Keratinocyte (primary cell): ENCODE results near the gene SMIM30. TPM values are rescaled to one million over a fixed set of nuclear protein-coding genes. Genes with fewer than 3 reads are reported as not detected.

Experiments used
- DNase-seq: peaks from one replicate; pipeline ENCODE4 v3.0.0-alpha.2; 2011; ENCODE audit warnings: low read depth, missing footprints, low spot score
- FAIRE-seq: peaks from 2 replicates; lab custom pipeline; 2011; peaks lifted over from hg19 to GRCh38; lab: Jason Lieb, UNC
- H2AFZ ChIP-seq: 2 replicates; pipeline ENCODE4 v1.6.0; 2012; ENCODE audit warnings: low read length, control low read depth, inconsistent platforms; ENCODE audit not compliant: control insufficient read depth
- H3K27ac ChIP-seq: 2 replicates; pipeline ENCODE4 v1.5.1; 2011; ENCODE audit warnings: low read length; ENCODE audit not compliant: control insufficient read depth, insufficient read depth
- H3K27me3 ChIP-seq: 3 replicates; pipeline ENCODE4 v1.6.0; 2011; ENCODE audit warnings: low read length; ENCODE audit not compliant: control insufficient read depth, insufficient read depth; ENCODE audit errors: extremely low read depth
- H3K36me3 ChIP-seq, 2 experiments: 2 replicates in 1 of 2; 3 replicates in 1 of 2; pipeline ENCODE4 v1.5.1; 2011; ENCODE audit warnings: low read length in 2 of 2, mild to moderate bottlenecking in 1 of 2; ENCODE audit not compliant: control insufficient read depth in 2 of 2, insufficient read depth in 2 of 2; ENCODE audit errors: extremely low read depth in 1 of 2
- H3K4me1 ChIP-seq: 3 replicates; pipeline ENCODE4 v1.5.1; 2011; ENCODE audit warnings: low read length; ENCODE audit not compliant: control insufficient read depth, insufficient read depth; ENCODE audit errors: extremely low read depth
- H3K4me2 ChIP-seq: 3 replicates; pipeline ENCODE4 v1.6.0; 2011; ENCODE audit warnings: low read depth, low read length; ENCODE audit not compliant: control insufficient read depth, insufficient read depth; ENCODE audit errors: extremely low read depth
- H3K4me3 ChIP-seq, 3 experiments: fragments of 200-600 bp in 1 of 3; sonication (generic) in 1 of 3; 2 replicates in 2 of 3; 3 replicates in 1 of 3; pipeline ENCODE4 v1.5.1; 2011 to 2016; ENCODE audit warnings: low read length in 3 of 3, mild to moderate bottlenecking in 3 of 3, control low read depth in 2 of 3, inconsistent platforms in 1 of 3, low read depth in 1 of 3, mixed read lengths in 1 of 3, mixed run types in 1 of 3, moderate library complexity in 1 of 3; ENCODE audit not compliant: control insufficient read depth in 2 of 3, insufficient read depth in 2 of 3; ENCODE audit errors: extremely low read depth in 1 of 3
- H3K79me2 ChIP-seq: 2 replicates; pipeline ENCODE4 v1.6.0; 2012; ENCODE audit warnings: low read length; ENCODE audit not compliant: control insufficient read depth, insufficient read depth
- H3K9ac ChIP-seq: 3 replicates; pipeline ENCODE4 v1.6.0; 2011; ENCODE audit warnings: low read length; ENCODE audit not compliant: control insufficient read depth, insufficient read depth; ENCODE audit errors: extremely low read depth
- H3K9me1 ChIP-seq: 3 replicates; pipeline ENCODE4 v1.6.0; 2011; ENCODE audit warnings: low read length; ENCODE audit not compliant: control insufficient read depth, insufficient read depth; ENCODE audit errors: extremely low read depth
- H3K9me3 ChIP-seq: 2 replicates; pipeline ENCODE4 v1.5.1; 2012; ENCODE audit warnings: low read depth, low read length; ENCODE audit not compliant: control insufficient read depth
- H4K20me1 ChIP-seq: 3 replicates; pipeline ENCODE4 v1.6.0; 2011; ENCODE audit warnings: low read length; ENCODE audit not compliant: control insufficient read depth, insufficient read depth; ENCODE audit errors: extremely low read depth
- EZH2 ChIP-seq: IDR thresholded peaks from one replicate; pipeline ENCODE4 v1.6.1; 2012; ENCODE audit warnings: inconsistent platforms, mild to moderate bottlenecking, low read length, moderate library complexity
- dilution Hi-C: fragments of 300-500 bp; cut with MboI; formaldehyde crosslinking; loops from one replicate; pipeline ENCODE4 v1.7.0; 2020; ENCODE audit warnings: low sequenced_read_pairs; ENCODE audit not compliant: extremely low pct_ligation_motif_present
- polyA plus RNA-seq, 5 experiments: library from polyadenylated mRNA; depleted of rRNA in 3 of 5; stranded (reverse) in 3 of 5; stranded (forward) in 1 of 5; unstranded in 1 of 5; fragments of >200 nt; gene quantifications; 1 replicate in 1 of 5; 2 replicates in 3 of 5; 3 replicates in 1 of 5; pipeline versions ENCODE4 v1.2.1 to v1.2.3, GENCODE V29; 2011 to 2012; ENCODE audit warnings: missing spikeins in 2 of 5, low read depth in 1 of 5, low replicate concordance in 1 of 5
- TF ChIP-seq, protein P1 (sequence below), 3 experiments: IDR thresholded peaks in 1 of 3; conservative IDR thresholded peaks in 1 of 3; optimal IDR thresholded peaks in 1 of 3; 2 replicates in 2 of 3; 3 replicates in 1 of 3; pipeline versions ENCODE3 to v1.5.1; 2011; ENCODE audit warnings: low read length in 3 of 3, mild to moderate bottlenecking in 3 of 3, moderate library complexity in 2 of 3, control low read depth in 1 of 3, inconsistent platforms in 1 of 3; ENCODE audit not compliant: insufficient read depth in 2 of 3; ENCODE audit errors: extremely low read depth in 1 of 3

The SMIM30 gene
- polyA plus RNA-seq, 1 donor (not counting 4 experiments of a cell fraction or from before 2014, with no cell fraction given): 94.5 TPM

DNA sequence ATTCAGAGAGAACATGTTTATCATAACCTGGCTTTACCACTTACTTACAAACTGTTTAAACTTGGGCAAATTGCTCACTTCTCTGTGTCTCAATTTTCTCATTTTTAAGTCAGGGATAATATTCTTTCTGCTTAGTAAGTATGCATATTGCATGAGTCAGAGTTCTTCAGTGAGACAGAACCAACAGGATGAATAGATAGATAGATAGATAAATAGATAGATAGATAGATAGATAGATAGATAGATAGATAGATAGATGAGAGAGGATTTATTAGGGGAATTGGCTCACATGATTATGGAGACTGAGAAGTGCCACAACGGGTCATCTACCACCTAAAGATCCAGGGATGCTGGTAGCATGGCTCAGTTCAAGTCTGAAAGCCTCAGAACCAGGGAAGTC, 15.7 kb upstream of the SMIM30 start:
- DNase-seq (no peak), FAIRE-seq (no peak)
- Histone ChIP-seq H3K4me1 (no peaks in the 10 kb centered on the region), H3K79me2 (no peaks in the 10 kb centered on the region), H3K27me3 (no peaks in the 10 kb centered on the region), H3K4me3 (no peak overlapping the region), H2AFZ (no peak overlapping the region), H3K9me3 (no peaks in the 10 kb centered on the region), H3K4me2 (no peak overlapping the region), H4K20me1 (no peaks in the 10 kb centered on the region), H3K36me3 (no peaks in the 10 kb centered on the region), H3K9me1 (no peaks in the 10 kb centered on the region), H3K27ac (no peak overlapping the region), H3K9ac (no peak overlapping the region)
- TF ChIP-seq EZH2: no peak
- TF ChIP-seq, protein P1, sequence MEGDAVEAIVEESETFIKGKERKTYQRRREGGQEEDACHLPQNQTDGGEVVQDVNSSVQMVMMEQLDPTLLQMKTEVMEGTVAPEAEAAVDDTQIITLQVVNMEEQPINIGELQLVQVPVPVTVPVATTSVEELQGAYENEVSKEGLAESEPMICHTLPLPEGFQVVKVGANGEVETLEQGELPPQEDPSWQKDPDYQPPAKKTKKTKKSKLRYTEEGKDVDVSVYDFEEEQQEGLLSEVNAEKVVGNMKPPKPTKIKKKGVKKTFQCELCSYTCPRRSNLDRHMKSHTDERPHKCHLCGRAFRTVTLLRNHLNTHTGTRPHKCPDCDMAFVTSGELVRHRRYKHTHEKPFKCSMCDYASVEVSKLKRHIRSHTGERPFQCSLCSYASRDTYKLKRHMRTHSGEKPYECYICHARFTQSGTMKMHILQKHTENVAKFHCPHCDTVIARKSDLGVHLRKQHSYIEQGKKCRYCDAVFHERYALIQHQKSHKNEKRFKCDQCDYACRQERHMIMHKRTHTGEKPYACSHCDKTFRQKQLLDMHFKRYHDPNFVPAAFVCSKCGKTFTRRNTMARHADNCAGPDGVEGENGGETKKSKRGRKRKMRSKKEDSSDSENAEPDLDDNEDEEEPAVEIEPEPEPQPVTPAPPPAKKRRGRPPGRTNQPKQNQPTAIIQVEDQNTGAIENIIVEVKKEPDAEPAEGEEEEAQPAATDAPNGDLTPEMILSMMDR (optimal IDR thresholded peaks at IDR 0.05 in 1 of 3, IDR thresholded peaks at IDR 0.05 in 1 of 3, conservative IDR thresholded peaks at IDR 0.05 in 1 of 3; ENCODE audit: extremely low read depth in 1 of 3, insufficient read depth in 2 of 3, low read length in 3 of 3): no peak
- dilution Hi-C loops: no loop called here

DNA sequence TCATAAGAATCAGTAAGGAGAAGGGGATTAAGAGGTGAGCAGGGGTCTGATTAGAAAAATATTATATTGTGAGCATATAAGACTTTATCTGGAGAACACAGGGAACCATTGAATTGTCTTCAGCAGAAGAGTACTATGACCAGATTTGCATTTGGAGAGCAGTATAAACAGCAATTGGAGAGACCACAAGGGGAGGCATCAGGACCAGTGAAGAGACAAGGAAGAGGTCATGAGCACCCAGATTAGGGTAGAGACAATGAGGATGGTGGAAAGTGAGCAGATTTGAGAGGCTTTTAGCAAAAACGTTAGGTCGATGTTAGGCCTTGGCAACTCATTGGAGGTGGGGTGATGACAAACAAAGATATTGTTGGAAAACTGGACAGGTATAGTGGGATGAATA, 13.0 kb upstream of the SMIM30 start:
- H3K27ac ChIP-seq: no peak overlapping the region
- H3K36me3 ChIP-seq: no peaks in the 10 kb centered on the region
- dilution Hi-C loops: no loop called here
- no peak overlapping the region for H2AFZ ChIP-seq
- FAIRE-seq (no peak), DNase-seq (no peak)
- no peaks in the 10 kb centered on the region for H3K4me1 ChIP-seq
- H3K4me2 ChIP-seq: no peak overlapping the region
- no peaks in the 10 kb centered on the region for H3K27me3 ChIP-seq
- no peaks in the 10 kb centered on the region for H3K9me3 ChIP-seq
- H3K79me2 ChIP-seq: no peaks in the 10 kb centered on the region
- no peak overlapping the region for H3K4me3 ChIP-seq
- H3K9ac ChIP-seq: no peak overlapping the region
- TF ChIP-seq, protein P1 (optimal IDR thresholded peaks at IDR 0.05 in 1 of 3, IDR thresholded peaks at IDR 0.05 in 1 of 3, conservative IDR thresholded peaks at IDR 0.05 in 1 of 3; ENCODE audit: extremely low read depth in 1 of 3, insufficient read depth in 2 of 3, low read length in 3 of 3): no peak
- no peak for TF ChIP-seq EZH2
- H4K20me1 ChIP-seq: no peaks in the 10 kb centered on the region
- H3K9me1 ChIP-seq: no peaks in the 10 kb centered on the region
